Forelimb muscle (tissue), 1 donor: ENCODE results near the gene COL4A3. TPM values are rescaled to one million over a fixed set of nuclear protein-coding genes. Genes with fewer than 3 reads are reported as not detected.
"Not testable (repeated sequence)": the region's sequence is repeated elsewhere in the genome, so short reads cannot be mapped to it uniquely, and the experiment has no call there.

Source experiments
- DNase-seq: peaks from one replicate; pipeline ENCODE4 v3.0.0-alpha.2; 2013; ENCODE audit warnings: low read depth
- polyA plus RNA-seq: library from polyadenylated mRNA; unstranded; fragments of 120-200 nt; gene quantifications from one replicate; pipeline ENCODE4 v1.2.1, GENCODE V29; 2013; ENCODE audit not compliant: insufficient read length

The COL4A3 gene
- polyA plus RNA-seq, 1 donor = 0.16 TPM

- no peak for DNase-seq
These were observed 9.2 kb upstream of the COL4A3 start for GRCh38 chr2:227154986-227155774.

- DNase-seq = no peak
These were observed 4.3 kb upstream of the COL4A3 start for GRCh38 chr2:227160164-227160563.

DNA sequence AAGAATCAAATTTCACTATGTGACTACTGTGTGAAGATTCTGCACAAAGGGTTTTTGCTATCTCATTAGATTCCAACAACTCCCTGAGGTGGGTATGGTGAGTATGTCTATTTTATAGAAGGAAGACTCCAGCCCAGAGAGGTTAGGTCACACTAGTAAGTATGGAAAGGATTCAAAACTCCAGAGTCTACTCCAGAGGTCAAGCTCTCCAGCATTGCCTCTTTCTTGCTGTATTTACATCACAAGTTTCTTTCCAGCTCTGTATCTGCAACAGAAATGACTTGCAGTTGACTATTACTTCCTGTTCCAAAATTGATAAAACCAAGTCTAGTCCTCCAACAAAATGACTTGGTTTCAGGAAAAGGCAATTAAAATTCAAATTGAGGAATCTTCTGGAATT lies 2.5 kb upstream of the COL4A3 start:
- no peak for DNase-seq

GRCh38 chr2:227163485-227163997 lies 883 bp upstream of the COL4A3 start:
- DNase-seq = no peak

DNA sequence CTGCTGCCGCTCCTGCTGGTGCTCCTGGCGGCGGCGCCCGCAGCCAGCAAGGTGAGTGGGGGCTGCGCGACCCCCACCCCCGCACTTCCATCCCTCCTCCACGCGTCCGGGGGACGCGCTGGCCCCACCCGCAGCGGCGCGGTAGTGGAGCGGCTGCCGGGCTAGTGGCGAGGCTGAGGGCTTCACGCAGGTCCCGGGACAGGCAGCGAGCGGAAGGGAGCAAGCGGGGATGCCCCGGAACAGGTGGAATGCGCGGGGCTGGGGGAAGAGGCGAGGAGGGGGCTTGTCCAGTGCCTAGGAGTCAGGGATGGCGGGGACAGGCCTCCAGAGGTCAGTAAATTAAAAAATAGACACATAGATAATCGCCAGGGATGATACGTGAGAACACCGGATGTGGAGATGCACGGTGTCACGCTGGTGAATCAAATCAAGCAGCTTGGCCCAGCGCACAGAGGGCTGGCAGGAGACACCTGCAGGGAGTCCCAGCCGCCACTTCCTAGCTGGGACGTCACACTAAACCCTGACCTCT lies 403 bp downstream of the COL4A3 start:
- DNase-seq = no peak

- DNase-seq = not testable (repeated sequence)
These were observed 7.4 kb downstream of the COL4A3 start for GRCh38 chr2:227171779-227172178.

GRCh38 chr2:227177592-227178336 lies 13.3 kb downstream of the COL4A3 start:
- no peak for DNase-seq

GRCh38 chr2:227179988-227180685 lies 15.7 kb downstream of the COL4A3 start:
- no peak for DNase-seq

GRCh38 chr2:227180770-227181169 lies 16.3 kb downstream of the COL4A3 start:
- no peak for DNase-seq

DNA sequence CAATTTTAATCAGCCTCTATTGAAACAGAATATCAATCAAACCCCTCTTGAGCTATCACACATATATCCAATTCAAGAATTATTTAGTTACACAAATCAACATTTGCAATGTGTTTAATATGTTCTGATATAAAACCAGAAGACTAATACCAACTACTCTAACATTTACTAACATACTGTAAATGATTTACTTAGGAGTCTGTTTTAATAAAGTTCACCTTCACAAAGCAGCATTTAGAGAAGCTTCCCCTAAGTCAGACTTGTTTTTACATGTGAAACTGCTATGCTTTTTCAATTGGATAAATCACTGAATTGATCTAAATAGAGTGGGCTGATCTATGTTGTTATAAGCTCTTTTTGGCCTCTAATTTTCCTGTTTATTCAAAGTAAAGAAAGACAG lies 18.3 kb downstream of the COL4A3 start:
- no peak for DNase-seq

- DNase-seq = no peak
These were observed 19.4 kb downstream of the COL4A3 start for GRCh38 chr2:227183657-227184367.

- DNase-seq = no peak
These were observed 21.3 kb downstream of the COL4A3 start for GRCh38 chr2:227185615-227186232.

DNA sequence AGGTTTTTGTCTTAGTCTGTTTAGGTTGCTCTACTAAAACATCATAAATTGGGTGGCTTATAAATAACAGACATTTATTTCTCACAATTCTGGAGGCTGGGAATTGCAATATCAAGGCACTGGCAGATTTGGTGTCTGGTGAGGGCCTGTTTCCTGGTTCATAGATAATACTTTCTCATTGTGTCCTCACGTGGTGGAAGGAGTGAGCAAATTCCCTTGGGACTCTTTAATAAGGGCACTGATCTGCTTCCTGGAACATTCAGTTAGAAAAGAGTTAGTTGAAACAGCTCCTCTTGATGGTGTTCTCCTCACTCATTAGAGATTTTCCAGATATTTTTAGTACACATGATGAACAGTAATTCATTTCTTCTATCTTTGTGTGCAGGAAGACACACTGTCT lies 22.3 kb downstream of the COL4A3 start:
- no peak for DNase-seq

DNA sequence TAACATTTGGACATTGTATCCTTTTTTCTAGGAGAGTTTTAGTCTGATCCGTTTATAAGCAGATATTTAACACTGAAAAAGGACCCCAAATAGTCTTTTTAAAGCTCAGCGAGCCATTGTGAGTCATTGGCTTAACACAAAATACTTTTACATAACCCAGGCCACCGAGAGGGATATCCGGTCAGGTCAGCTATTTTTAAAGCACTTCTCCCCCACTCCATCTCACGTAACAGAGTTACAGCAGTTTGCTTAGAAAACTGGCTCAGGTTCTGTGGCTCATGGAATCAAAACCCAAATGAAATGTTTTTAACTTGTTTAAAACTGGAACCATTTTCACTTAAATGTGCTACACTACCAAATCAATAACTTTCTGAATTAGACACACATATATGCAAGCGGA lies 23.9 kb downstream of the COL4A3 start:
- no peak for DNase-seq

DNA sequence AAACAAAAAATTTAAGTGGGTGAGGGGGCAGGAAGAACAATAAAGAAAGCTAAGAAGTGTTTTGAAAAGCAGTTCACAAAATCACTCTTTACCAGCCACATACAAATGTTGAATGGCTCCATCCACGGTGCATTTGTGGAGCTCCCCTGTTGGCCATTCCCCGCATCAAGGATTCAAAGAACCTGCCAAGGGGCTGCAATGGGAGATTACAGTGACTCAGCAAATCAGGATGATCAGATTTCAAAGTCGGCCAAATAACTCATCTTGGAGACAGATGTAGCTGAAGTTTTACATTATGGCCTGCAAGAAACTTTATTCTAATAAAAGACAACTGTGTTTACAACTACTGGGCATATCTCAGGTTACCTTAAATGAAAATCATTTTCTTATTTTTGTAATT lies 26.9 kb downstream of the COL4A3 start:
- no peak for DNase-seq

GRCh38 chr2:227192491-227192890 lies 28.1 kb downstream of the COL4A3 start:
- DNase-seq = no peak

GRCh38 chr2:227194219-227194618 lies 29.8 kb downstream of the COL4A3 start:
- DNase-seq = no peak

- DNase-seq = no peak
These were observed 34.4 kb downstream of the COL4A3 start for GRCh38 chr2:227198866-227199265.

- DNase-seq = no peak
These were observed 37.3 kb downstream of the COL4A3 start for GRCh38 chr2:227201771-227202170.

- no peak for DNase-seq
These were observed 40.0 kb downstream of the COL4A3 start for GRCh38 chr2:227204452-227204851.

GRCh38 chr2:227205701-227206100 lies 41.3 kb downstream of the COL4A3 start:
- DNase-seq = no peak
